GM06990 (cell line): Measurements from ENCODE around the gene TTC33.

ENCODE experiments used
- DNase-seq: peaks from one replicate; pipeline ENCODE4 v3.0.0-alpha.2; 2011; ENCODE audit not compliant: insufficient read length; ENCODE audit errors: extremely low read depth
- H3K27me3 ChIP-seq: replicated peaks from 2 replicates; pipeline ENCODE4 v1.6.0; 2011; ENCODE audit warnings: low read length; ENCODE audit not compliant: control insufficient read depth, insufficient read depth
- H3K36me3 ChIP-seq: 2 replicates; pipeline ENCODE4 v1.5.1; 2011; ENCODE audit warnings: low read length; ENCODE audit not compliant: control insufficient read depth, insufficient read depth
- H3K4me3 ChIP-seq: replicated peaks from 2 replicates; pipeline ENCODE4 v1.5.1; 2011; ENCODE audit warnings: low read depth, mild to moderate bottlenecking, control low read depth, low read length
- CTCF ChIP-seq: IDR thresholded peaks from 2 replicates; pipeline ENCODE4 v1.5.1; 2011; ENCODE audit warnings: low read length, control low read depth, mild to moderate bottlenecking, inconsistent platforms; ENCODE audit not compliant: insufficient read depth, poor library complexity, severe bottlenecking

The TTC33 gene

GRCh38 chr5:40578501-40579451 is 177.0 kb downstream of the TTC33 start:
- H3K27me3 ChIP-seq, result no peaks in the 10 kb centered on the region; the same call in 1 of the 2 replicates
- TF ChIP-seq CTCF, result no peak
- H3K36me3 ChIP-seq, result no peaks in the 10 kb centered on the region
- peak overlapping the region; percentile 16; the same call in 1 of the 2 replicates for H3K4me3 ChIP-seq
- peak; percentile 61 for DNase-seq

- no peak for DNase-seq
- no peak for TF ChIP-seq CTCF
- no peaks in the 10 kb centered on the region; the same call in 1 of the 2 replicates for H3K27me3 ChIP-seq
- no peak overlapping the region for H3K4me3 ChIP-seq
- no peaks in the 10 kb centered on the region for H3K36me3 ChIP-seq
Observed at GRCh38 chr5:40577718-40578117, 178.0 kb downstream of the TTC33 start.

DNA sequence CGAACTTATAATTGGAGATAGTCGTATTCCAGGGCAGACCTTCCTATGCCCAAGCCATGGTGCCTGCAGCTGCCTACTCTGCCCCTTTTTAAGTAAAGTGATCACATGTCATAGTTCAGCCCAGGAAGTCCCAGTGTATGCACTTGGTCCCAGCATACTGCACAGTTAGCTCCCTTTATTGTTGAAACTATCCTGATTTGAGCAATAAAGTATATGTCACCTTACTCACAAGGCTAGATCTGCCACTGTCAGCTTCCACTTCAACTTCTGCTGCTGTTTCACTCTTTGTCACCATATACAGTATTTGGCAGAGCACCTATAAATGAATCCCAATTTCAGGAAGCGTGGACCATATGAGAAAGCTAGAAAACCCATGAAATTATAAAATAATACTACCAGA is 179.8 kb downstream of the TTC33 start:
- Histone ChIP-seq H3K4me3 (no peak overlapping the region), H3K27me3 (no peaks in the 10 kb centered on the region; the same call in 1 of the 2 replicates), H3K36me3 (no peaks in the 10 kb centered on the region)
- no peak for TF ChIP-seq CTCF
- no peak for DNase-seq

DNA sequence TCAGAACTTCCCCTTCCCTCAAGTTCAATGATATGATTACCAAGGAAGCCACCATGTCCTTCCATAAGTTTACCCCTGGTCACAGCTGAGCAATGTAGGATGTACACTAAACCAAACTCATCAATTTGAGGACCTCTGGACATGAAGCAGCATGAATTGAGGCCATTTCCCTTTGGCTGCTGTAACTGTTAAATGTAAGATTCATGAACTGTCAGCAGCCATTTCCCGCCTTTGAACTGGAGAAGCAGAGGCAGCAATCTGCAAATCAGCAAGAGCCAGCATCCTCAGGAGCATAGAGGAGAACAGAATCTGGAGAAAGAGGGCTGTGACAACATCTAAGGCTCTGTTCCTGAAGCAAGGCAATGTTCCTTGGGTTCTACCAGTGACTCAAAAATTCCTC is 180.3 kb downstream of the TTC33 start:
- no peak overlapping the region for H3K4me3 ChIP-seq

DNA sequence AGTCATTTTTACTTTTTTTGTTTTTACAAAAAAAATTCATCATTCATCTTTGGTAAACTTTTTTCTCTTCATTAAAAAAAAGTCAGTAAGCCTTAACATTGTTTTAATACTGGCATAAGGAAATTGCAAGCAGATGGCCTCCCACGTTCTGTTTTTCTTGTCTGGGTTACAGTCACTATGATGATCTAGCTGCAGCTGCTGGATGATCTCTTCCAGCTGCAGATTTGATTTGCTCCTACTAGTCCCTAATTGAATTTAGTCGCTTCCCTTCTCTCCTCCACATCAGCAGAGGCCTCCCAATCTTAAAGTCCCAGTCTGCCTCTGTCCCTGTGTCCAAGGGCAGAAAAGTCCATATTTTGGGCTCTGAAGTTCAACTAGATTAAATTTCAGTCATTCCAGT is 182.8 kb downstream of the TTC33 start:
- no peak for DNase-seq
- H3K36me3 ChIP-seq, result no peaks in the 10 kb centered on the region
- no peak overlapping the region for H3K4me3 ChIP-seq
- no peak for TF ChIP-seq CTCF
- H3K27me3 ChIP-seq, result no peaks in the 10 kb centered on the region; the same call in 1 of the 2 replicates

More for the DNA sequence above, 180.3 kb downstream of the TTC33 start:
- Histone ChIP-seq H3K36me3 (no peaks in the 10 kb centered on the region), H3K27me3 (no peaks in the 10 kb centered on the region; the same call in 1 of the 2 replicates)
- DNase-seq, result no peak
- no peak for TF ChIP-seq CTCF
